ENCODE measurements around the gene SLC35F3. TPM values are rescaled to one million over a fixed set of nuclear protein-coding genes. Genes with fewer than 3 reads are reported as not detected.

The SLC35F3 gene
- polyA plus RNA-seq, 1 of the 3 experiments (the other 2 are of a cell fraction), result 0.87 TPM

GRCh38 chr1:233864578-233864977, 39.9 kb upstream of the SLC35F3 start (continued):
- TF ChIP-seq, protein P1, sequence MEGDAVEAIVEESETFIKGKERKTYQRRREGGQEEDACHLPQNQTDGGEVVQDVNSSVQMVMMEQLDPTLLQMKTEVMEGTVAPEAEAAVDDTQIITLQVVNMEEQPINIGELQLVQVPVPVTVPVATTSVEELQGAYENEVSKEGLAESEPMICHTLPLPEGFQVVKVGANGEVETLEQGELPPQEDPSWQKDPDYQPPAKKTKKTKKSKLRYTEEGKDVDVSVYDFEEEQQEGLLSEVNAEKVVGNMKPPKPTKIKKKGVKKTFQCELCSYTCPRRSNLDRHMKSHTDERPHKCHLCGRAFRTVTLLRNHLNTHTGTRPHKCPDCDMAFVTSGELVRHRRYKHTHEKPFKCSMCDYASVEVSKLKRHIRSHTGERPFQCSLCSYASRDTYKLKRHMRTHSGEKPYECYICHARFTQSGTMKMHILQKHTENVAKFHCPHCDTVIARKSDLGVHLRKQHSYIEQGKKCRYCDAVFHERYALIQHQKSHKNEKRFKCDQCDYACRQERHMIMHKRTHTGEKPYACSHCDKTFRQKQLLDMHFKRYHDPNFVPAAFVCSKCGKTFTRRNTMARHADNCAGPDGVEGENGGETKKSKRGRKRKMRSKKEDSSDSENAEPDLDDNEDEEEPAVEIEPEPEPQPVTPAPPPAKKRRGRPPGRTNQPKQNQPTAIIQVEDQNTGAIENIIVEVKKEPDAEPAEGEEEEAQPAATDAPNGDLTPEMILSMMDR (IDR thresholded peaks at IDR 0.05), result no peak
- no peak for TF ChIP-seq RFX5 (IDR thresholded peaks at IDR 0.05; ENCODE audit: low read length)
- no peak for TF ChIP-seq YY1 (IDR thresholded peaks at IDR 0.05; ENCODE audit: low read depth)

DNA sequence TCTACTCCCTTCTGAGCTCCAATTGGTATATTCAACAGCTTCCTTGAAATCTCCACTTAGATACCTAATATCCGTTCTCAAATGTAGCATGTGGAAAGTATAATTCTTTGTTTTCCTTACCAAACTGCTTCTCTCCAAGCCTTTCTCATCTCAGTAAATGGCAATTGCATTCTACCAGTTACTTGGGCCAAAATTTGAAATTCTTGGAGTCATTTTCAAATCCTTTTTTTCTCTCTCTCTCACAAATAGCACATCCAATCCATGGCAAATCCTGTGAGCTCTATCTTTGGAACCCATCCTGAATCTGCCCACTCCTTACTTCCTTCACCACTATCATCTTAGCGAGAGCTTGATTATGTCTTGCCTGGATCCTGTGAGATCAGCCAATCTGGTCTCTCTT, 39.3 kb upstream of the SLC35F3 start:
- no peak for DNase-seq
- H3K9ac ChIP-seq, result no peak overlapping the region
- 51% methylated on average over 2 of the region's 2 CpGs for WGBS (ENCODE audit: low lambda C conversion rate)
- no peaks in the 10 kb centered on the region for H3K9me2 ChIP-seq
- TF ChIP-seq FOXM1 (IDR thresholded peaks at IDR 0.05; ENCODE audit: low read depth), result no peak
- no peak for TF ChIP-seq GABPA (IDR thresholded peaks at IDR 0.05; ENCODE audit: low read depth)
- TF ChIP-seq RCOR1 (IDR thresholded peaks at IDR 0.05; ENCODE audit: low read length), result no peak
- no peak for TF ChIP-seq MAX (IDR thresholded peaks at IDR 0.05; ENCODE audit: low read depth)
- no peak for TF ChIP-seq SIN3A (IDR thresholded peaks at IDR 0.05; ENCODE audit: borderline replicate concordance, low read depth, low read length)
- TF ChIP-seq USF1 (IDR thresholded peaks at IDR 0.05; ENCODE audit: borderline replicate concordance, low read depth), result no peak
- no peak for TF ChIP-seq ELF1 (IDR thresholded peaks at IDR 0.05)
- no peak for TF ChIP-seq RFX5 (IDR thresholded peaks at IDR 0.05; ENCODE audit: low read length)
- TF ChIP-seq FOSL2 (IDR thresholded peaks at IDR 0.05; ENCODE audit: borderline replicate concordance, low read depth), result no peak
- TF ChIP-seq YY1 (IDR thresholded peaks at IDR 0.05; ENCODE audit: low read depth), result no peak
- TF ChIP-seq, protein P2, sequence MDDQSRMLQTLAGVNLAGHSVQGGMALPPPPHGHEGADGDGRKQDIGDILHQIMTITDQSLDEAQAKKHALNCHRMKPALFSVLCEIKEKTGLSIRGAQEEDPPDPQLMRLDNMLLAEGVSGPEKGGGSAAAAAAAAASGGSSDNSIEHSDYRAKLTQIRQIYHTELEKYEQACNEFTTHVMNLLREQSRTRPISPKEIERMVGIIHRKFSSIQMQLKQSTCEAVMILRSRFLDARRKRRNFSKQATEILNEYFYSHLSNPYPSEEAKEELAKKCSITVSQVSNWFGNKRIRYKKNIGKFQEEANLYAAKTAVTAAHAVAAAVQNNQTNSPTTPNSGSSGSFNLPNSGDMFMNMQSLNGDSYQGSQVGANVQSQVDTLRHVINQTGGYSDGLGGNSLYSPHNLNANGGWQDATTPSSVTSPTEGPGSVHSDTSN (IDR thresholded peaks at IDR 0.05), result no peak
- TF ChIP-seq JUND (IDR thresholded peaks at IDR 0.05), result no peak
- no peak for TF ChIP-seq POLR2AphosphoS5 (IDR thresholded peaks at IDR 0.05; ENCODE audit: low read depth, low read length)
- TF ChIP-seq FOXJ3 (CRISPR knock-in tag; IDR thresholded peaks at IDR 0.05), result no peak
- TF ChIP-seq TEAD4 (IDR thresholded peaks at IDR 0.05; ENCODE audit: borderline replicate concordance, insufficient read depth), result no peak
- TF ChIP-seq USF2 (IDR thresholded peaks at IDR 0.05; ENCODE audit: borderline replicate concordance, low read depth, low read length), result no peak
- no peak for TF ChIP-seq MXI1 (IDR thresholded peaks at IDR 0.05; ENCODE audit: low read depth, low read length)
- TF ChIP-seq TCF12 (IDR thresholded peaks at IDR 0.05), result no peak
- no peak for TF ChIP-seq RXRA (IDR thresholded peaks at IDR 0.05; ENCODE audit: borderline replicate concordance, low read depth)
- H3K36me3 ChIP-seq (replicated peaks in 1 of 2; ENCODE audit: control insufficient read depth in 1 of 2, insufficient read depth in 2 of 2, low read length in 1 of 2), result no peaks in the 10 kb centered on the region
- no peaks in the 10 kb centered on the region for H3K9me3 ChIP-seq
- POLR2A ChIA-PET, result no interaction called here
- no peak overlapping the region for H3K27ac ChIP-seq (ENCODE audit: low read depth in 2 of 2, low read length in 1 of 2)
- CTCF ChIA-PET, result interaction anchor here (0.7 kb wide), 1 partner anchor 470 kb away, joined by 3 read pairs; no protein-coding TSS in a partner anchor
- no peaks in the 10 kb centered on the region for H3K4me1 ChIP-seq (ENCODE audit: control insufficient read depth in 1 of 2, insufficient read depth in 2 of 2, low read depth in 1 of 2, low read length in 1 of 2)
- H3K79me2 ChIP-seq (ENCODE audit: insufficient read depth), result no peaks in the 10 kb centered on the region
- H4K20me1 ChIP-seq (ENCODE audit: insufficient read depth), result no peaks in the 10 kb centered on the region
- H3K4me2 ChIP-seq, result no peak overlapping the region
- H3K4me3 ChIP-seq (ENCODE audit: low read depth in 2 of 2, low read length in 1 of 2), result no peak overlapping the region
- H3K27me3 ChIP-seq (ENCODE audit: insufficient read depth), result no peaks in the 10 kb centered on the region
- H2AFZ ChIP-seq (ENCODE audit: low read depth), result no peak overlapping the region
- no peaks in the 10 kb centered on the region for H3F3A ChIP-seq (replicated peaks; ENCODE audit: insufficient read depth)

All from SK-N-SH (cell line).